Measurements from ENCODE around the gene STARD4.

STARD4 gene

GRCh38 chr5:111513131-111513520 lies 791 bp upstream of the STARD4 start:
- DNase-seq (ENCODE audit: low spot score) = no peak
- in situ Hi-C loops (cut with MboI; ENCODE audit: low pct_unique_long_range_greater_than_20kb, low sequenced_read_pairs, unreplicated experiment) = no loop called here
- TF ChIP-seq CTCF (IDR thresholded peaks at IDR 0.05; ENCODE audit: extremely low read depth, insufficient read depth, missing control alignments) = no peak

GRCh38 chr5:111511831-111512374 lies 432 bp downstream of the STARD4 start:
- peak; percentile 13 for DNase-seq (ENCODE audit: low spot score)
- in situ Hi-C loops (cut with MboI; ENCODE audit: low pct_unique_long_range_greater_than_20kb, low sequenced_read_pairs, unreplicated experiment) = no loop called here
- TF ChIP-seq CTCF (IDR thresholded peaks at IDR 0.05; ENCODE audit: extremely low read depth, insufficient read depth, missing control alignments) = no peak

GRCh38 chr5:111511174-111511830 lies 1.0 kb downstream of the STARD4 start:
- in situ Hi-C loops (cut with MboI; ENCODE audit: low pct_unique_long_range_greater_than_20kb, low sequenced_read_pairs, unreplicated experiment) = no loop called here
- no peak for TF ChIP-seq CTCF (IDR thresholded peaks at IDR 0.05; ENCODE audit: extremely low read depth, insufficient read depth, missing control alignments)
- no peak for DNase-seq (ENCODE audit: low spot score)

GRCh38 chr5:111509119-111509518 lies 3.2 kb downstream of the STARD4 start:
- peak; percentile 24 for DNase-seq (ENCODE audit: low spot score)
- no peak for TF ChIP-seq CTCF (IDR thresholded peaks at IDR 0.05; ENCODE audit: extremely low read depth, insufficient read depth, missing control alignments)
- in situ Hi-C loops (cut with MboI; ENCODE audit: low pct_unique_long_range_greater_than_20kb, low sequenced_read_pairs, unreplicated experiment) = no loop called here

- in situ Hi-C loops (cut with MboI; ENCODE audit: low pct_unique_long_range_greater_than_20kb, low sequenced_read_pairs, unreplicated experiment) = no loop called here
- no peak for TF ChIP-seq CTCF (IDR thresholded peaks at IDR 0.05; ENCODE audit: extremely low read depth, insufficient read depth, missing control alignments)
- DNase-seq (ENCODE audit: low spot score) = no peak
Measured at GRCh38 chr5:111507276-111507675, 5.1 kb downstream of the STARD4 start.

- in situ Hi-C loops (cut with MboI; ENCODE audit: low pct_unique_long_range_greater_than_20kb, low sequenced_read_pairs, unreplicated experiment) = no loop called here
- DNase-seq (ENCODE audit: low spot score) = no peak
- TF ChIP-seq CTCF (IDR thresholded peaks at IDR 0.05; ENCODE audit: extremely low read depth, insufficient read depth, missing control alignments) = no peak
Measured at GRCh38 chr5:111505096-111505495, 7.2 kb downstream of the STARD4 start.
